MM.1S (cell line): ENCODE data around the gene PROP1.
"Not testable (repeated sequence)": the region's sequence is repeated elsewhere in the genome, so short reads cannot be mapped to it uniquely, and the experiment has no call there.

ENCODE experiments used
- CTCF ChIP-seq: fragments of 300-600 bp; sonication (generic); IDR thresholded peaks from 2 replicates; pipeline ENCODE4 v1.5.1; 2016; ENCODE audit warnings: antibody characterized with exemption, low read length, mixed read lengths
- EZH2phosphoT487 ChIP-seq: fragments of 300-600 bp; sonication (generic); IDR thresholded peaks from 2 replicates; pipeline ENCODE4 v1.6.1; 2018; ENCODE audit warnings: antibody characterized with exemption, low read length

GRCh38 chr5:177949065-177949464 is 47.0 kb downstream of the PROP1 start:
- TF ChIP-seq EZH2phosphoT487, CTCF: not testable (repeated sequence)
